Stimulated activated naive CD8-positive, alpha-beta T cell treated with anti-CD3 and anti-CD28 coated beads, Interleukin-15, amount 100 ng/mL, for 72 hours (primary cell): ENCODE data around the gene KLHL13.
A peak's percentile ranks its signal among the peaks of the same experiment; 100 is the strongest.
"Not testable (repeated sequence)": the region's sequence is repeated elsewhere in the genome, so short reads cannot be mapped to it uniquely, and the experiment has no call there.

ENCODE experiments used
- ATAC-seq: fragments of 150-1000 bp; cut with Tn5 transposase; 2 replicates; pipeline ENCODE4 v1.10.0; 2021; ENCODE audit warnings: mild to moderate bottlenecking, moderate library complexity
- DNase-seq, 2 donors: peaks; one replicate each; pipeline ENCODE4 v3.0.0; 2021 to 2022
- H3K27ac Mint-ChIP-seq, 2 donors: one replicate each; pipeline ENCODE4 v1.8.0; 2022; ENCODE audit warnings: mild to moderate bottlenecking in 2 of 2, mixed read lengths in 2 of 2, moderate library complexity in 2 of 2
- H3K27me3 Mint-ChIP-seq: one replicate; pipeline ENCODE4 v1.8.0; 2022; ENCODE audit warnings: mixed read lengths
- H3K4me1 Mint-ChIP-seq: one replicate; pipeline ENCODE4 v1.8.0; 2022; ENCODE audit warnings: mild to moderate bottlenecking, mixed read lengths
- H3K4me3 Mint-ChIP-seq, 2 donors: one replicate each; pipeline ENCODE4 v1.8.0; 2022; ENCODE audit warnings: mild to moderate bottlenecking in 2 of 2, mixed read lengths in 2 of 2, moderate library complexity in 1 of 2
- H3K9me3 Mint-ChIP-seq, 2 donors: one replicate each; pipeline ENCODE4 v1.8.0; 2022; ENCODE audit warnings: mixed read lengths in 2 of 2

KLHL13 gene

DNA sequence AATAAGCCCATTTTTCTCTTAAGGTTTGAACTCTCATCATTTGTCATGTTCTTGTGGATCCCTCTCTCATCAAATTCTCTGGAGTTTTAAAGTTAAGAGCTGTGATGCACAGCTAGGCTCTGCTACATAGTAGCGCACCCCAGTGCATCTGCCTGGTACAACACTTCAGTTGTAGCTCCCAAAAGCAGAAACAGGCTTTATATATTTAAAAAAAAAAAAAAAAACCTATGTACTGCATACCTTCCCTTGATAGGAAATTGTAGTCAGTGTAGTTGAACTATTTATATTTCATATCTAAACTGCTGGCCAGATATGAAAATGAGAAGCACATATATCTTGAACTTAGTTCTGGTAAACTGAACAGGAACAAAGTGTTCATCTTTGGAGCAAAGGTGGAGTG is 131.4 kb downstream of the KLHL13 start:
- H3K9me3 Mint-ChIP-seq, result no peaks in the 10 kb centered on the region
- H3K4me3 Mint-ChIP-seq, result no peak overlapping the region
- no peaks in the 10 kb centered on the region for H3K4me1 Mint-ChIP-seq
- no peaks in the 10 kb centered on the region for H3K27me3 Mint-ChIP-seq
- DNase-seq (no peak), ATAC-seq (no peak)
- no peak overlapping the region for H3K27ac Mint-ChIP-seq

GRCh38 chrX:117982694-117983392 is 133.8 kb downstream of the KLHL13 start:
- Mint-ChIP-seq H3K27ac (no peak overlapping the region), H3K9me3 (no peaks in the 10 kb centered on the region)
- no peak for DNase-seq

DNA sequence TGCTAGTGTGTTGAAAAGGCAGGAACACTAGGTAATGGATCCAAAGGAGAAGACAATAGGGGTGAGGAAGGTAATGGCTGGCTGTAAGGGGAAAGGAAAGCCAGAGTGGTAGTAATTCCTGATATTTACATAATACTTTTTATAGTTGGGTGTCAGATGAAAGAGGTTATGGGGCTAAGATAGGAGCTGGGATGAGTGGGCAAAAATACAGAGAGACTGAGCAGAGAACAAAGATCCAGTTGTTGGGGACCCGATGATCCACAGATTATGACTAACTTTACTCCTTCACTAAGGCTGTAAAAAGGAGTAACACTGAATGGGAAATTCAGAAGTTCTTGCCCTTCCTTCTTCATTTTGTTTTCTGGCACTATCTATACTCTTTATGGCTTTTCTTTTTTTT is 138.2 kb downstream of the KLHL13 start:
- Mint-ChIP-seq H3K27me3 (no peaks in the 10 kb centered on the region), H3K27ac (no peak overlapping the region), H3K9me3 (no peaks in the 10 kb centered on the region), H3K4me1 (no peaks in the 10 kb centered on the region), H3K4me3 (no peak overlapping the region)
- DNase-seq (no peak), ATAC-seq (no peak)

More at GRCh38 chrX:117982694-117983392, 133.8 kb downstream of the KLHL13 start:
- Mint-ChIP-seq H3K4me1 (no peaks in the 10 kb centered on the region), H3K4me3 (no peak overlapping the region), H3K27me3 (no peaks in the 10 kb centered on the region)
- no peak for ATAC-seq

- no peaks in the 10 kb centered on the region for H3K4me1 Mint-ChIP-seq
- DNase-seq, result no peak
- H3K27me3 Mint-ChIP-seq, result no peaks in the 10 kb centered on the region
- H3K9me3 Mint-ChIP-seq, result no peaks in the 10 kb centered on the region
- H3K27ac Mint-ChIP-seq, result no peak overlapping the region
- no peak for ATAC-seq
- no peak overlapping the region for H3K4me3 Mint-ChIP-seq
These were observed 139.1 kb downstream of the KLHL13 start for GRCh38 chrX:117977526-117977925.

DNA sequence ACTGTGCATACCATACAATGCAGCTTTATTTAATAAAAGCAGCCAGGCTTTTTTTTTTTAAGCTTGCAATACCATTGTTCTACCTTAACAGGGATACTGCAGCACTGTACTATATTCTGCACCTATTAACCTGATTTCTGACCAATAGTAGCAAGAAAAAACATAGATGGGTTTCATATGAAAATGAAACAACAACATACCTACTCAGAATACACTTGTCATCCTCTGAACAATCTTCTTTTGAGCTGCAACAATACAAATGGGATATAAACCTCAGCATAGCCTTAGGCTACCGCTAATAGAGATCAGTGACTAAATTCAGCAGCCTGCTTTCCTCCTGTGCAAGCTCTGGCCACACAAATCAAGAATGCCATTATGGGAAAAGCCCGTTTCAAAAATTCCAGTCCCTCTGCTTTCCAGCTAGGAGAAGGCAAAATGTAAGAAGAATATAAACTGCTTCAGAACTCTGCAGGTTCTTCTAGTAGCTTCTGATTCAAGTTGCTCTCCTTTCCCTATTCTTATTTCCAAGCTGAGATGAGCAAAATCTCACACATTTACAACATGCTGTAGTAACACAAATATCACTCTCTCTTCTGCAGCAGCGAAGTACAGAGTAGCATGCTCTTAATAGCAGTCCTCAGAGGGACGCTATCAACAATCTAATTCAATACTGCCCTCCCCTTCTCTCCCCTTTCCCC is 143.4 kb downstream of the KLHL13 start:
- no peaks in the 10 kb centered on the region for H3K27me3 Mint-ChIP-seq
- ATAC-seq (no peak), DNase-seq (no peak)
- H3K27ac Mint-ChIP-seq, result no peak overlapping the region
- H3K9me3 Mint-ChIP-seq, result no peaks in the 10 kb centered on the region
- H3K4me3 Mint-ChIP-seq, result no peak overlapping the region
- H3K4me1 Mint-ChIP-seq, result no peaks in the 10 kb centered on the region

DNA sequence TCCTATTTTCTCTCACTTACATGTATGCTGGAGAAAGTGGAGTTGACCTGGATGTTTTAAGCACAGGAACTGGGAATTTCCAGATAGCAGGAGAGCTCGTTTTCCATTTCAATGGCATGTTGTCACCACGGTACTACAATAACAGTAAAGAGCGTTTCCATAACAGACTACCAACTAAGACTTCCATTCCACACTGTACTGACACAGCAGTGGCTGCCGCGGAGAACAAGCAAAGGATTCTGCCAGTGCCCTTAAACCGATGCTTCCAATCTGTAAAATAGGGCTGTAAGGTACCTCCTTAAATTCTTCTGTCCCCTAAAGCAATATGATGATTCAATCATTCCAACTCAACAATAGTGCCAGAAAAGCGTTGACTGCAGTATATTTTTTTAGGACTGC is 143.9 kb downstream of the KLHL13 start:
- no peaks in the 10 kb centered on the region for H3K27me3 Mint-ChIP-seq
- H3K27ac Mint-ChIP-seq, result no peak overlapping the region
- no peaks in the 10 kb centered on the region for H3K4me1 Mint-ChIP-seq
- ATAC-seq (no peak), DNase-seq (no peak)
- no peak overlapping the region for H3K4me3 Mint-ChIP-seq
- H3K9me3 Mint-ChIP-seq, result no peaks in the 10 kb centered on the region

GRCh38 chrX:117969782-117970181 is 146.8 kb downstream of the KLHL13 start:
- no peak overlapping the region for H3K27ac Mint-ChIP-seq
- no peak for ATAC-seq
- DNase-seq, result no peak
- no peaks in the 10 kb centered on the region for H3K4me1 Mint-ChIP-seq
- no peak overlapping the region for H3K4me3 Mint-ChIP-seq
- H3K9me3 Mint-ChIP-seq, result no peaks in the 10 kb centered on the region
- H3K27me3 Mint-ChIP-seq, result no peaks in the 10 kb centered on the region

GRCh38 chrX:117969328-117969727 is 147.3 kb downstream of the KLHL13 start:
- ATAC-seq (no peak), DNase-seq (no peak)
- Mint-ChIP-seq H3K27me3 (no peaks in the 10 kb centered on the region), H3K9me3 (no peaks in the 10 kb centered on the region), H3K27ac (no peak overlapping the region), H3K4me1 (no peaks in the 10 kb centered on the region), H3K4me3 (no peak overlapping the region)

GRCh38 chrX:117959045-117959444 is 157.6 kb downstream of the KLHL13 start:
- no peaks in the 10 kb centered on the region for H3K4me1 Mint-ChIP-seq

GRCh38 chrX:117957128-117957527 is 159.5 kb downstream of the KLHL13 start:
- ATAC-seq, result no peak
- Mint-ChIP-seq H3K27me3 (no peaks in the 10 kb centered on the region), H3K9me3 (no peaks in the 10 kb centered on the region), H3K27ac (no peak overlapping the region), H3K4me1 (no peaks in the 10 kb centered on the region), H3K4me3 (no peak overlapping the region)
- DNase-seq, result no peak

More at GRCh38 chrX:117959045-117959444, 157.6 kb downstream of the KLHL13 start:
- no peaks in the 10 kb centered on the region for H3K27me3 Mint-ChIP-seq
- H3K4me3 Mint-ChIP-seq, result no peak overlapping the region
- no peak for ATAC-seq
- H3K27ac Mint-ChIP-seq, result no peak overlapping the region
- DNase-seq, result no peak
- H3K9me3 Mint-ChIP-seq, result no peaks in the 10 kb centered on the region

- not testable (repeated sequence) for H3K4me1 Mint-ChIP-seq, ATAC-seq, H3K27me3 Mint-ChIP-seq, H3K9me3 Mint-ChIP-seq, H3K27ac Mint-ChIP-seq, DNase-seq, H3K4me3 Mint-ChIP-seq
These were observed 177.3 kb downstream of the KLHL13 start for GRCh38 chrX:117939296-117939695.

DNA sequence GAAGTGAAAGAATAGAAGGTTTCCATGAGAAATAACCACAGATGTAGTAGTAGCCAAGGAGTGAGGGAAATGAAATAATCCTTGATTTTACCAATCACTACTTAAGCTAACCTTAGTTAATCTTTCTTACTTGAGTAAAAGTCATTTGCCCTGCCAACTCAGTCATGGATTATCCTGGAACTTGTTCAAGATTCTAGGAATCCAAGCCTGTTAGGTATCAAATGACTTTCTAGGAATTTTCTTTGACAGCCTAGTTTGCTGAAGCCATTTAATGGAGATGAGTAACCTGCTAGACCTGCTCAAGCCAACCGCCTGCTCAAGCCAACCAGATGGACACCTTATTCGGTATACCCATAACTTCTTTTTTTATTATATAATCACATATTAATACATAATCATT is 180.5 kb downstream of the KLHL13 start:
- DNase-seq (no peak), ATAC-seq (no peak)
- Mint-ChIP-seq H3K4me1 (no peaks in the 10 kb centered on the region), H3K4me3 (no peak overlapping the region), H3K27me3 (no peaks in the 10 kb centered on the region), H3K9me3 (no peaks in the 10 kb centered on the region), H3K27ac (peak overlapping the region in 1 of 2 donors; percentile 50)

GRCh38 chrX:117930116-117930515 is 186.5 kb downstream of the KLHL13 start:
- ATAC-seq, H3K4me1 Mint-ChIP-seq, H3K4me3 Mint-ChIP-seq, DNase-seq, H3K27me3 Mint-ChIP-seq, H3K9me3 Mint-ChIP-seq, H3K27ac Mint-ChIP-seq: not testable (repeated sequence)

GRCh38 chrX:117919755-117920154 is 196.9 kb downstream of the KLHL13 start:
- ATAC-seq (no peak), DNase-seq (no peak)
- Mint-ChIP-seq H3K27me3 (no peaks in the 10 kb centered on the region), H3K4me1 (no peaks in the 10 kb centered on the region), H3K27ac (no peak overlapping the region), H3K9me3 (no peaks in the 10 kb centered on the region), H3K4me3 (no peak overlapping the region)

- no peak overlapping the region for H3K4me3 Mint-ChIP-seq
- no peaks in the 10 kb centered on the region for H3K27me3 Mint-ChIP-seq
- H3K27ac Mint-ChIP-seq, result no peak overlapping the region
- DNase-seq (no peak), ATAC-seq (no peak)
- no peaks in the 10 kb centered on the region for H3K9me3 Mint-ChIP-seq
- H3K4me1 Mint-ChIP-seq, result no peaks in the 10 kb centered on the region
These were observed 206.4 kb downstream of the KLHL13 start for GRCh38 chrX:117910216-117910615.

DNA sequence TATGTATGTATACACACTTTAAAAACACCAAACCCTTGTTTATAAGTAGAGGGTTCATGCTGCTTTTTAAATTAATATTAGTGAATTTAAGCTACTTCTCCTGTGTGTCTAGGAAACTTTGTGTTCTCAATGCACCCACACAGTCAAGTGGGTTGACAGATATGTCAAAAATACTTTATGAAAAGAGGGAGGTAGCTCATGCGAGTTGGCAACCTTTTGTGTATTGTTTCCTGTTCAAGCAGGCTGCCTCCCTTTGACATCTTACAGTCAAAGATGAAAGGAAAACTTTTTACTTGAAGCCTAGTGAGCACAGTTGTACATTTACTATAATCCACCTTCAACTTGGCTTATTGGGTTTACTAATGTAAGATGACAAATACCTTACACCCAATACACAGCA is 218.4 kb downstream of the KLHL13 start:
- Mint-ChIP-seq H3K4me1 (peaks cover 27% of the 10 kb centered on the region), H3K27ac (no peak overlapping the region), H3K9me3 (no peaks in the 10 kb centered on the region), H3K4me3 (no peak overlapping the region), H3K27me3 (no peaks in the 10 kb centered on the region)
- no peak for DNase-seq
- no peak for ATAC-seq

DNA sequence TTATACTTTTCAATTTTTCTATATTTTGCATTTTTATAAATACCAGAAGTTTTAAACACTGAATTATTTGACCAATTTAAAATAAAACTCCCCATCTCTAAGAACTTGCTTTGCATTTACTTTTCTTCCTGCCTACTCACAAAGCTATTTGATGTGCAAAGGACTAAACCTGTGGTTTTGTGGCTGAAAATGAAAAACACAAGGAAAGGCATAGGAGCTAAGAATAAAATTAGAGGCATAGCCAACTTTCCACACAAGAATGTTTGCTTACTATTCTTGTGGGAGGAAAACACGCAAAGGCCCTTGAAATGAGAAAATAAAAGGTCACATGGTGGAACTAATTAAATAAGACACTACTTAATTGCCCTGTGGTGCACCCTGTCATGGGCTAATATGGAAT is 221.2 kb downstream of the KLHL13 start:
- no peaks in the 10 kb centered on the region for H3K27me3 Mint-ChIP-seq
- ATAC-seq, result no peak
- no peak overlapping the region for H3K4me3 Mint-ChIP-seq
- H3K9me3 Mint-ChIP-seq, result no peaks in the 10 kb centered on the region
- DNase-seq, result no peak
- H3K4me1 Mint-ChIP-seq, result peaks cover 35% of the 10 kb centered on the region
- H3K27ac Mint-ChIP-seq, result no peak overlapping the region
